Activated CD4-positive, alpha-beta T cell treated with anti-CD3 and anti-CD28 coated beads, Interleukin-10, Interleukin-2, amounts not matched to agents 100 ng/mL and 50 ng/mL, durations not matched to agents 16 hours and 8 hours (primary cell): ENCODE data around the gene CCR4.

Experiments
- DNase-seq: peaks from one replicate; pipeline ENCODE4 v3.0.0-alpha.2; 2020

CCR4 gene

DNA sequence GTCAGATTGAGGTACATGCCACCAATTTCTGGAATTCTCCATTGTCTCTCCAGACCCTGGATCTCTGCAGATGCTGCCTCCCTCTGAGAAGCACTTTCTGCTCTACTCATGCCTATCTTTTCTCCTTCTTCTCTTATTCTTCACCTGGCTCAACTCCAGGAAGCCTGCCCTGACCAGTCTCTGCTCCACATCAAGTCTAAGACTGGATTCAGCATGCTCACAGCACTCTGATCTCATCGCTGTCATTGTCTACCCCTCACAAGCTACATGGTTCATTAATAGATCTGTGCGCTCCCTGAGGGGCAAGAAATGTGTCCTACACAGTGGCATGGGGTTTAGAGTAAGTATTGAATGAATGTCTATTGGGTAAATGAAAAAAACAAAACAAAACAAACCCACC lies 38.7 kb downstream of the CCR4 start:
- no peak for DNase-seq

DNA sequence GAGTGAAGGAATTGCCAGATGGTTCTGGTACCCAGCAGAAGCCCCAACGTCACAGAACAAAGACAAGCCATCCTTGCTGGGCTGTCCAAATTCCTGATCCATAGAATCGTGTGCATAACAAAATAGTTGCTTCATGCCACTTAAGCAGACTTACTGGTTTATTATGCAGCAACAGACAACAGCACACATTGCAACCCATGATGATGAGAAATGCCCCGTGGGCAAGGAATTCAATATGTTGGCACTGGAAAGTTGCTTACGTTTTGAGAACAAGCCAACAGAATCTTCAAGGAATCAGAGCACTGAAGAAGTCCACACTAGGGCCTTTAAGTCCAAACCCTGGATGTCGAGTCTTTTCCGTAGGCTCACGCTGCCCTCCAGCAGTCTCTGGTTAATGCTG lies 40.3 kb downstream of the CCR4 start:
- no peak for DNase-seq

- DNase-seq, result no peak
These were observed 40.9 kb downstream of the CCR4 start for GRCh38 chr3:32992310-32992686.

- DNase-seq, result peak; percentile 42
These were observed 42.6 kb downstream of the CCR4 start for GRCh38 chr3:32994045-32994444.

DNA sequence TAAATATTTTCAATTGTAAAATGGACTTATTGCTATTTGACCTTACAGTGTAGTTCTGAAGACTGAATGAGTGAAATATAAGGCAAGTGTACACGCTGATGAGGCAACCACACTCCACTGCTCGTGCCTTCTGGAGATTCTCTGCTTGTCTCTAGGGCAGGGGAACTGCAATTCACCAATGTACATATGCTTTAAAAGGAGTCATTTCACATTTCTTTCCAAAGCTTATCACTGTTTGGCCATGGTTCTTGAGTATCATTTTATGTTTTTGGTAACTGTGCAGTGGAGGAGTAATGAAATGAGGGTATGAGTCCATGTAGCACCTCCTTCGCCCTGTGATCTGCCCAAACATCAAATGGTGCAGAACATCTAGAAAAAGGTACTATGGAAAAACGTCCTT lies 43.7 kb downstream of the CCR4 start:
- peak; percentile 57 for DNase-seq

- peak; percentile 73 for DNase-seq
These were observed 44.8 kb downstream of the CCR4 start for GRCh38 chr3:32996048-32996754.

- DNase-seq, result no peak
These were observed 45.3 kb downstream of the CCR4 start for GRCh38 chr3:32996755-32997091.

DNA sequence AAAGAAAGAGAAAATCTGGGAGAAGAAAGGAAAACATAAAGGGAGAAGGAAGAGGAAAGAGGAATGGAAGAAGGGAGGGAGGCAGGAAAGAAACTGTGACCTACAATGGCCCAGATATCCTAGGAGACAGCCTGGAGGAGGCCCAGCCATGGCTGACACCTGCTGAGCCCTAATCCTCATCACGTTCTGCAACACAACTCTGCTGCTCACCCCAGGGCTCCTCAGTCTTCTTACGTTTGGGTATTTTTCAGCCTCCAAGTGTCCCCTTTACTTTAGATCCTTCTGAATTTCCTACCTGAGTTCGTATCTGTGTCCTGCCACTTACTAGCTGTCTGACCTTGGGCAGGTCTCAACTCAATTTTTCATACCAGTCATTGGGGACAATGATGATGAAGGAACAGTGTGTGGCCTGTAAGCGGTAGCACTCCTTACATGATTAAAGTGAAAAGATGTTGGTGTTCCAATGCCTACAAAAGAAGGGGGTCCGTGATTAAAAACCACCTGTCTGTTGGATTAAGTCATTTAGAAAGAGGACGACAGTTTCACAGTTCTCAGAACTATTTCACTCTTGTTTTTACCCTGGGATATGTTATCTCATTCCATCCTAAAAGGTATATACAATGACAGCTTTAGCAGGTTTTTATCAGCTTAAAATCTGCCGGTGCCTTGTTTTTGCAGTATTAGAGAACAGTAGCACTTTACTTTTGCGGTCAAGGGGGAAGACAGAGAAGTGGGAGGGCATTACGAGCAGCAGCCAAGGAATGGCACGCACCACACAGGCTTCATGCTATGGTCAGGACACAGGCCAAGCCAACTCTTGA lies 47.4 kb downstream of the CCR4 start:
- DNase-seq, result peak; percentile 90

DNA sequence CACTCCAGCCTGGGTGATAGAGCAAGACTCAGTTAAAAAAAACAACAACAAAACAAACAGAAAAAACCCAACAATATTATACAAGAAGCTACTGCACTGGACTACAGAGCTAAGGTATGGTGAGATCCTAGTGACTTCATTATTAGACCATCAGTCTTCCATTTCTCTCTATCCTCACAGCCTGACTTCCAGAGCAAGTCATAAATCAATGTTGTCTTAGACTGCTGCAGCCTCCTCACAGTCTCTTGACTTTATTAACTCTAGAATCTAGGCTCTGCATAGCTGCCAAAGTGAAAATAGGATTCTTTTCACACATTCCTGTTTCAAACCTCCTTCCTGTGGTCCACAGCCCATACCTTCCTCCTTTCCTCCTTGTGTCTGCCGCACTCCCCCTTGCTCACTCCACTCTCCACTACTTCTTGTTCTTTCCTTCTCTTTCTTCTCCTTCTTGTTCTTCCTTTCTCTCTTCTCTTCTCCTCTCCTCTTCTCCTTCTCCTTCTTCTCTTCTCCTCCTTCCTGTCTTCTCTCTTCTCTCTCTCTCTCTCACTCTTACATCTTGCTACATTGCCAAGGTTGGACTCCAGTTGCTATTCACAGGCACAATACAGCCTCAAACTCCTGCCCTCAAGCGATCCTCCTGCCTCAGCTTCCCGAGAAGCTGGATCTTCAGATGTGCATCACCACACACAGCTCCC lies 49.4 kb downstream of the CCR4 start:
- no peak for DNase-seq

GRCh38 chr3:33001889-33002288 lies 50.4 kb downstream of the CCR4 start:
- peak; percentile 55 for DNase-seq

GRCh38 chr3:33003308-33003707 lies 51.9 kb downstream of the CCR4 start:
- no peak for DNase-seq

DNA sequence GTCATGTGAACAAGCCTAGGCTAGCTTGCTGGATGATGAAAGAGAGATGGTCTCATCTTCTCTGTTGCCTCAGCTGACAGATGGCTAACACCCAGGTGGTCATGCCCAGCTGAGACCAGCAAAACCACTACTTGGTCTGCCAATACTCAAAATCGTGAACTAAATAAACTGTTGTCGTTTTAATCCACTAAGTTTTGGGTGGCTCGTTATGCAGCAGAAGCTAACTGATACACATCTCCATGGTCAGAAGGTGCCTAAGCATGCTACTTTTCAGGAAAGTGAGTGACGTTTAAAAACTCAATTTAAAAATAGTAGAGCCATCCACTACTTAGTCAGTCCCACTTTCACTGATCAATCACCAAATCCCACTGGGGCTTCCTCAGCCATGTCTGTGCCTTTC lies 52.8 kb downstream of the CCR4 start:
- no peak for DNase-seq

GRCh38 chr3:33004961-33005360 lies 53.5 kb downstream of the CCR4 start:
- no peak for DNase-seq
